ENCODE data around the gene ATP2A2.

DNA sequence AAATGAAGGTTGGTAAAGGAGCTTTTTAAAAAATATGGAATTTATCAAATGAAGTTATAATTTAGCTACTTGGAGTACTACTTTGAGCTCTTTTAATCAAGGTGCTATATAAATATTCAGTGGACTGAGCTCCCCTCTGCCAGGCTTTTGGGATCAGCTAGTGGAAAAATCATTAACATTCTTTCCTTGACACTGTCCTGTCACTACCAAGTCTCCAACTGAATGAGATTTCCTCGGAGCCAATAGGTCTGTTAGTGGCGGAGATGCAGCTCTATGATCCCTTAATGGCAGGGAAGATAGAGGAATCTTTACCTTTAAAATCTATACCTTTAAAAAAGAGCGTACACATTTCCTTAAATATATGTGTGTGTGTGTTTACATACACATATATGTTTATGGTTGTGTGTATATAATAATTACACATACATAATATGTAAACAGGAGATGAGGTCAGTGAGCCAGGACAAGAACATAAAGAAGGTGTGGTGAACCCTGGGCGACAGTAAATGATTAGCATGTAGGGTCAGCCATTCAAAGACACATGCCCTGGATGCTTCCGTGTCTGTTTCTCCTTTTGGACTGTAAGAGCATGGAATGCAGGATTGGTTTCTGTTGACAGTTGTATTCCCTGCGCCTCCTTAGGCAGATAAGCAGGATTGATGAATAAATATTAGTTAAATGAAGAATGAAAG, 47.7 kb upstream of the ATP2A2 start:
- TF ChIP-seq, protein P1, sequence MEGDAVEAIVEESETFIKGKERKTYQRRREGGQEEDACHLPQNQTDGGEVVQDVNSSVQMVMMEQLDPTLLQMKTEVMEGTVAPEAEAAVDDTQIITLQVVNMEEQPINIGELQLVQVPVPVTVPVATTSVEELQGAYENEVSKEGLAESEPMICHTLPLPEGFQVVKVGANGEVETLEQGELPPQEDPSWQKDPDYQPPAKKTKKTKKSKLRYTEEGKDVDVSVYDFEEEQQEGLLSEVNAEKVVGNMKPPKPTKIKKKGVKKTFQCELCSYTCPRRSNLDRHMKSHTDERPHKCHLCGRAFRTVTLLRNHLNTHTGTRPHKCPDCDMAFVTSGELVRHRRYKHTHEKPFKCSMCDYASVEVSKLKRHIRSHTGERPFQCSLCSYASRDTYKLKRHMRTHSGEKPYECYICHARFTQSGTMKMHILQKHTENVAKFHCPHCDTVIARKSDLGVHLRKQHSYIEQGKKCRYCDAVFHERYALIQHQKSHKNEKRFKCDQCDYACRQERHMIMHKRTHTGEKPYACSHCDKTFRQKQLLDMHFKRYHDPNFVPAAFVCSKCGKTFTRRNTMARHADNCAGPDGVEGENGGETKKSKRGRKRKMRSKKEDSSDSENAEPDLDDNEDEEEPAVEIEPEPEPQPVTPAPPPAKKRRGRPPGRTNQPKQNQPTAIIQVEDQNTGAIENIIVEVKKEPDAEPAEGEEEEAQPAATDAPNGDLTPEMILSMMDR (conservative IDR thresholded peaks at IDR 0.05 in 1 of 2, IDR thresholded peaks at IDR 0.05 in 1 of 2; ENCODE audit: extremely low read depth in 1 of 2, insufficient read depth in 1 of 2, low read depth in 1 of 2, low read length in 2 of 2), result no peak
- TF ChIP-seq EZH2 (IDR thresholded peaks at IDR 0.05; ENCODE audit: borderline replicate concordance, low read length), result no peak

All from mammary epithelial cell (primary cell).